Stimulated activated CD8-positive, alpha-beta memory T cell treated with anti-CD3 and anti-CD28 coated beads, Interleukin-15, amount 100 ng/mL, for 24 hours (primary cell): ENCODE data around the gene HPS1.

ENCODE experiments used
- DNase-seq: peaks from one replicate; pipeline ENCODE4 v3.0.0-alpha.2; 2020; ENCODE audit warnings: low read depth

The HPS1 gene

DNA sequence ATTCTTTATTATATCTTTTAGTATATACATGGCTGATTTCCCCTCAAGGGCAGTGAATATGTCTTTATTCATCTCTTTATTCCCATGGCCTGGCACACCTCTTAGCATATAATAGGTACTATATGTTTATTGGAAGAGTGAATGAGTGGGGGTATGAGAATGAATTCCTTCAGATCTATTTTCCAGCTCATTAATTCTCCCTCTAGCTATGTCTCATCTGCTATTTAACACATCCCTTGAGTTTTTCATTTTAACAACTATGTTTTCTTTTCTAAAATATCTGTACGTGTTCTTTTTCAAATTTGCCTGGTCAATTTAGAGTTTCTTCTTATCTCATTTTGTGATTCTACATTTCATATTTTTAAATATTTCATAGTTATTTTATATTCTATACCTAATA is 14.4 kb downstream of the HPS1 start:
- no peak for DNase-seq

DNA sequence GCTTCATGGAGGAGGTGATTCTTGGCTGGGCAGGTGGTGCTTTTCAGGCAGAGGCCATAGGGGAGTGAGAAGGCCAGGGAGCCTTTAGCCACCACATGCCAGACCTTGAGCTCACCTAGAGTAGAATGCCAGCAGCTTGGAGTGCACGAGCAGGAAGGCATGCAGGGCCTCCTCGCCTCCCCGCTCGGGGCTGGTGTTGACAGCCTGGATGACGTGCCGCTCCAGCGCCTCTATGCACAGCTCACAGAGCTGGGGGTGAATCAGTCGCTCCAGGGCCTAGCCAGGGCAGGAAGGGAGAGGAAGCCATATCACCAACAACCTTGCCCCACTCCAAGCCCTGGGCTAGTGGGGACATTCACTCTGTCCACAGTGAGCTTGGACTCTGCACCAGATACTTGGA is 15.7 kb downstream of the HPS1 start:
- DNase-seq, result no peak

DNA sequence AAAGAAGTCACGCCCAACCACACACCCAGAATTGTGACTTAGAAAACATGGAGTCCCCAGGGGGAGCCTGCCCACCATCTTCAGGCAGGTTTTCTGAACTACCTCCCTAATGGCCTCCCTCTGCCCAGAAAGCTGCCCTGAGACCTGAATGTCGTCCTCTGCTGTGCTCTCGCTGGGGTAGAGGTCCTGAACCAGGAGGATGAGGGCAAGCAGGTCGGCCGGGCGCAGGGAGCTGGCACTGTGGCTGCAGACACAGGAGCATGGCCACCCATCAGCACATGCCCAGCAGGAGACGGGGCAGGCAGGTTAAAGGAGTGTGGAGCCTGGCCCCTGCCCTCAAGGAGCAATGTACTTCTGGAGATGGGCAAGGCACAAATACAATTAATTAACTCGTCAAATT is 16.3 kb downstream of the HPS1 start:
- no peak for DNase-seq

DNA sequence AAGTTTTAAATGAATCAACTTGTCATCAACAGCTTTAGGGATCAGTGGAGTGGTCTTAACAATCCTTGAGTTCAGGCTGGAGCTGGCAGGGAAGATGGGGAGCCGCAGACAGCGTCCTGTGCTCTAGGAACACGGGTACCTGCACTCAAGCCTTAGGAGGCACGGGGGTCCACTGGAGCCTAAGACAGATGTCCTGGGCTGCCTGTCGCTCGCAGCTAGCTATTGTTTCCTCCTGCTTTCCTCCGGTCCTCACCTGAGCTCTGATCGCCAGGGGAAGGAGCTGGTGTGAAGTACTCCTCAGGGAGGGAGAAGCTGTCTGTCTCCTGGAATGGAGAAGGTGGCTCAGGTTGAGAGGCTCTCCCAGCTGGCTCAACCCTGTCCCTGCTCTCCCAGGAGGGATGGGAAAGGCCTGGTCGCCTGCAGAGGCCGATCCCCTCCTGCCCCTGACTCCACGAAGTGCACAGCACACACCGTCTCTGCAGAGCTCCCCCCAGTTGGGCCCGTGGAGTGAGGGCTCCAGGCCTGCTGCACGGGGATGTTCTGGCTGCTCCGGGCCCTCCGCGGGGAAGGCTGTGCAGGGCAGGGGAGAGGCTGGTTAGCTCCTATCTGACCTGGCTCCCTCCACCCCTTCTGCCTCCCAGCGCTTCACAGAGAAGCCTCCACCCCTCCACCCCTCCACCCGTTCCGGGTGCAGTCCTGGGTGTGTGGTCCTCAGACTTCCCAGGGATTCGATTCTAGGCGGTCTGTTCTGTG is 17.2 kb downstream of the HPS1 start:
- no peak for DNase-seq

GRCh38 chr10:98427011-98427515 is 19.7 kb downstream of the HPS1 start:
- no peak for DNase-seq

DNA sequence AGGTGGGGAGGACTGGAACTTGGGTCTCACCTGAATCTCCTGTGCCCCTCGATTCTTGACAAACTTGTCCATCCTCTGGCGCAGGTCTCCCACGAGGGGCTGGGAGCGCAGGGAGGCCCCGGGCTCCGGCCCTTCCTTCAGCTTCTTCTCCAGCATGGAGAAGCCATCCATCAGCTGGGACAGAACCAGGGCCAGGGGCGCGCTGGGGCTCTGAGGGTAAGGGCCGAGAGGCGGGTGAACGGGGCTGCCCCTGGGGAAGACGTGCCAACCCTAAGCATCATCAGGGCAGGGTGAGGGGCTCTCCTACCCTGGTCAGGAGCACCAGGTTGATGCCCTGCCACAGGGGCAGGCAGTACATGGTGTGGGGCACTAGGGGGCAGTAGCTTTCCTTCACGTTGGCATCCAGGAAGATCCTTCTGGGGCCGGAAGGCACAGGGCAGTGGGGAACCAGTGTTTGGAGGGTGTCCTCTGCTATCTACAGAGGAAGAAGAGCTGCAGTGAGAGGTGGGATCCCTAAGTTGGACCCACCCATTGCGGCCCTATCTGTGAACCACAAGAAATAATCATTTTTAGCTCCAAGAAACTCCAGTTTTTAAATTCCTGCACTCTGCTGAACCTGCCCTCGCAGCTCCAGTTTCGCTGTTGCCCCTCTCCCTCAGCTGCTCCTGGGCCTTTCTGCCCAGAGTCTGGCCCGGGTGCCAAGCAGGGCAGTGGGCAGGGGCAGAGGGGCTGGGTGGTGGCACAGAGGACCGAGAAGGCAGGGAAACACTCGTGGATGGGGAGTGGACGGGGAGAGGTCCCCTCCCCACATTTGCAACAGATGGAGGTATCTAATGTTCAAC is 21.0 kb downstream of the HPS1 start:
- no peak for DNase-seq

- no peak for DNase-seq
These were observed 22.2 kb downstream of the HPS1 start for GRCh38 chr10:98424295-98425254.

- no peak for DNase-seq
These were observed 23.0 kb downstream of the HPS1 start for GRCh38 chr10:98423691-98424120.

DNA sequence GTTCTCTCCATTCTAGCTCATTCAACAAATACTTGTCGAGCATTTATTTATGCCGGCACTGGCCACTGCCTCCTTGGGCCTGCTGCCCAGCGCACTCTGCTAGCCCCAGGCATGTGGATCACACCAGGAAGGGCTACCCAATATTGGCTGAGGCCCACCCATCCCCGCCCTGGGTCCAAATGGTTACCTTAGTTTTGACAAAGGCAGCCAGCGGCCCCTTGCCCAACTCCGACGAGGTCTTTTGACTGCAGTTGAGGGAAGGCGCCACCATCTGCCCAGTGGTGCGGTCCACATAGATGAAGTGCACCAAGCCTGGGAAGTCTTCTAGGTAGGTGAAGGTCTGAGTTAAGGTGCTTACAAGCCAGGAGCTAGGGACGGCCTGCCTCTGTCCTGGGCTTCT is 24.6 kb downstream of the HPS1 start:
- DNase-seq, result no peak

GRCh38 chr10:98420786-98421185 is 25.9 kb downstream of the HPS1 start:
- DNase-seq, result no peak

DNA sequence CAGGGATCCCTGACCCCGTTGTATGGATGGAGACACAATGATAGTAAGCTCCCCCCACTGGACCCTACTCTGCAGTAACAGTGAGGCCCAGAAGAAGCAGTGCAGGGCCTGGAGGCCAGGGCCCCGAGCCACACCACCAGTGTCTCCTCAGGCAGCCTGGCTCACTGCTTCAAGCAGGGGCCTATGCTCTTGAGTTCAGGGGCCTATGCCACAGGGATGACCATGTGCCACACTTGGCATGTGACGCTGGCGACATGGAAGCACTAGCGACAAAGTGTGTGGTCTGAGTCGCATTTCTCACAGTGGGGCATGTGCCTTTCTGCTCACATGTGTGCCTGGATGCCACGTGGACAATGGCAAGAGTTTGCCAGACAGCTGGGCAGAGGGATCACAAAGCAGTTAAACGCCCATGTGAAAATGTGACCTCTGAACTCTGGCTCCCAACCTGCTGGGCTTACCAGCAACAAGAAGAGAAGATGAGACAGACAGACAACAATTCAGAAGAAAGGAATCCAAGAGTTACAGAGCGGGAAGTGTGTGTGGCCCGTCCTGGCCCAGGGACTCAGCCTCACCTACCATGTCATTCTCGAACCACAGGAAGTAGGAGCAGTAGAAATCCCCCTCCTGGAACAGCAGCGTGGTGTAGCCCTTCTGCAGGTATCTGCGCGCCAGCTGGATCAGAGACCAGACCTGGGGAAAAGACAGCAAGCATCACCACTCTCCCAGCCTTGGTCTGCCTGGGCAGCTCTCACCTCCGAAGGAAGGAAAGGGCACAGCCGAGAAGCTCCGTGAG is 27.1 kb downstream of the HPS1 start:
- no peak for DNase-seq

DNA sequence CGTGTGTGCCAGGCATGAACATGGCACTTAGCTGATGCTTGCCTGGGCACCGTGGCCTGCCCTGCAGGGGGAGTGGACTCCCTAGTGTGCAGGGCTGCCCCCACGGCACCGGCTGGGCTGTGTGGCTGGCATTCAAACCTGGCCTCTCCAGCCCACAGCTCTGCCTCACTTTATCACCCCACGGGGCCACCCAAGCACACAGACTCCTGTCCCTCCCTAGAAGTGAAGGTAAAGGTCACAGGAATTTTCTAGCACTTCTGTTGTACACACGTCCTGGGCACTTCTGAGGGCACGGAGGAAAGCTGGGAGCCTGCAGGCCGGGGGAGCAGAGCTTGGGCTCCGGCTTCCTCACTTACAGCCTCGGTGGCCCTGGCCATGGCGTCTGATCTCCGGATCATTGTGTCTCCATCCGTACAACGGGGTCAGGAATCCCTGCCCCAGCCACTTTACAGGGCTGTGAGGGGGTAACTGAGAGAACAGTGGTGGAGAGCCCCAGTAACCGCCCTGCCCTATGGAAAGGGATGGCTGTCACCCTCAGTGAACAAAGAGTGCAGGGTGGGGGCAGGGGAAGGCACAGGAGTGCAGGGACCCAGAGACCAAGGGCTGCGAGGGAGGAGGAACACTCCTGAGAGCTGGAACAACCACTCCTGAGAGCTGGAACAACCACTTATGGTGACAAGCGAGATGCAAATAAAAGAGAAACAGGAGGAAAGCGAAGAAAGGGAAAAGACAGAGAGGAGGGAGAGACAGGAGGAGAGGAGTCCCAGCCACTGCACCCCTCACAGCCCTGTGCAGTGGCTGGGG is 27.9 kb downstream of the HPS1 start:
- no peak for DNase-seq

DNA sequence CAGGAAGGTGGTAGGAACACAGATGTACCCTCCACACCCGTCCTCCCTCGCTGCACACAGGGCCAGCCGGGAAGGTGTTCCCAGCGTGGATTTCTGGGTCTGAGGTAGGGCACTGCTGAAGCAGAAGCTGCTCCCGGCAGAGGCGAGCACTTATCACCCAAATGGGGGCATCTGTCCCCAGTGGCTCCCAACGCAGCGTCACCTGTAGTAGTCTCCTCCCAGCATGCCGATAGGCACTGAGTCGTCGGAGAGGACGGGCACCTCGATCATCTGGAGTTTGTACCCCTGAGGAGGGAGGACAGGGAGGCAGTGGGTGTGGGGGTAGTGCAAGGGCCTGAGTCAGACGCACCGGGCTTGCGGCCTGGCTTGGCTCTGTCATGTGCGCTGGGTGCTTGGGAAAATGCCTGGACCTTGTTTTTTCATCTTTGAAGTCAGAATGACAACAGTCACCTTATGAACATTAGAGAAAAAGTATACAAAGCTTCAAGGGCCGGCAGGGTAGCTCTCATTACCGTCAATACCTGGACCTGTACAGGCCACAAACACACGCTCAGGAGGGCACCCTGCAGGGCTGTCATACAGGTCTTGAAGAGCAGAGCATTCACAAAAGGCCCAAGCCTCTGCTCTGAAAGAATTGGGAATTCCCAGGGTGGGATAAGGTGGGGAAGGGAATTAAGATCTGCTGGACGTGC is 28.6 kb downstream of the HPS1 start:
- no peak for DNase-seq

GRCh38 chr10:98417481-98417959 is 29.2 kb downstream of the HPS1 start:
- DNase-seq, result no peak

- DNase-seq, result no peak
These were observed 29.9 kb downstream of the HPS1 start for GRCh38 chr10:98416606-98417388.

GRCh38 chr10:98415731-98416119 is 31.0 kb downstream of the HPS1 start:
- no peak for DNase-seq

DNA sequence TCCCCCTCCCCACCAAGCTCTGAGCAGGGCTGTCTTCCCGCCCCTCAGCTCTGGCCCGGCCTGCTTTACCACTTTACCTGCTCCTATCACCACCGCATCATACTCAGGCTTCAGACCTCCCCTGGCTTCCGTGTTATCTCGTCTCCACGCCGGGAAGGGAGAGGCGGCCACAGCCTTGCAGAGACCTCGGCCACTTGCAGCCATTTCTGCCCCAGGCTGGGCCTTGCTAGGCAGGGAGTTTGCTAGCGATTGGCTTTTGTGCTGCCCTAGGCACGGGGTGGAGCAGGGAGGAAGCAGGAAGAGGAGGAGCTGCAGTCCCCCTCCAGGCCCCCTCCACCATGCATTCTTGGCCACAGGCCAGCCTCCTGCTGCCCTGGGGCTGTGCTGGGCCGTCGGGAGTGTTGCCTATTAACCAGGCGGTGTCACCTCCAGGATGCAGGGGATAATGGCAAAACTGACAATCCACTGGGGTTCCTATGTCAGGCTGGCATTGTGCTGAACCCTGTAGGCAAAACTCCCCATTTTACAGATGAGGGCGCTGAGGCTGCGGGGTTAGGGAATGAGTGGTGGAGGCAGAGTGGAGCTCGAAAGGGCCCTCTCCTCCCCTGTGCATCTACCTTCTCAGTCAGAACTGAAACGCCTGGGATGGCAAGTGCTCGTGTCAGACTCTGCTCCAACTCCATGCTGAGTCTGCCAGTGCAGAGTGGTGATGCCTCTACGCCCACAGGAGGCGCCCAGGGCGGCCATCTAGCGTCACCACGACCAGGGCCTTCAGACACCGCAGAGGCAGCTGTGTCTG is 31.6 kb downstream of the HPS1 start, which contains the start of gene PYROXD2:
Gene PYROXD2 (minus strand): TSS at position 251 of the 799 bp plus-strand sequence. CDS start 47 bp downstream, at position 204.
- DNase-seq, result no peak

DNA sequence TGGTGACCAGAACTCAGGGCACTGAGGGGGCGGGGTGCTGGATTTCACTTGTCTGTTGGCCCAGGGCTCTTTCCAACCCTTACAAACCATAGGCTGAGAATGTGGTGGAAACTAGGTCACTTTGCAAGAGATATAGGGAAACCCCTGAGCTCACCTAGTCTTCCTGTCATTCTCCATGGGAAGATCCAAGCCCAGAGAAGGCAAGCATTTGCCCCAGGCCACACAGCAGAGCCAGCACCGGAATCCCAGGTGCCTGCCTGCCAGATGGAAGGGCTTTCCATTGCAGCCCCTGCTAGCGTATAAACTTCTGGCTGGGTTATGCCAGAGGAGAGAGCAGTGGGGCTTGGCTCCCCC is 32.2 kb downstream of the HPS1 start:
- no peak for DNase-seq
